A549 (cell line): Measurements from ENCODE around the gene THTPA.

ENCODE experiments used
- CBX8 ChIP-seq: fragments of 200-600 bp; sonication (generic); IDR thresholded peaks from 2 replicates; pipeline ENCODE4 v1.6.1; 2016
- CEBPB ChIP-seq, 2 experiments: fragments of >200 bp in 1 of 2; sonication (Bioruptor Twin) in 1 of 2; formaldehyde crosslinking in 1 of 2; IDR thresholded peaks; 2 replicates each; pipeline ENCODE4 v1.6.1; 2012 to 2016
- ELK1 ChIP-seq: fragments of 150-350 bp; IDR thresholded peaks from 2 replicates; pipeline ENCODE4 v1.6.1; 2014; ENCODE audit warnings: low read depth, mild to moderate bottlenecking, low read length
- EP300 ChIP-seq, 2 experiments: fragments of >200 bp; sonication (Bioruptor Twin); formaldehyde crosslinking; IDR thresholded peaks; 2 replicates in 1 of 2; 3 replicates in 1 of 2; pipeline ENCODE4 v1.6.1; 2016 to 2017
- ESRRA ChIP-seq: fragments of 150-350 bp; IDR thresholded peaks from 2 replicates; pipeline ENCODE4 v1.6.1; 2014; ENCODE audit warnings: mild to moderate bottlenecking, low read length, borderline replicate concordance
- MAFK ChIP-seq: fragments of 450-650 bp; IDR thresholded peaks from 2 replicates; pipeline ENCODE4 v1.6.1; 2014; ENCODE audit not compliant: partially characterized antibody
- POLR2A ChIP-seq: IDR thresholded peaks from 2 replicates; pipeline ENCODE4 v1.6.1; 2012; ENCODE audit warnings: mild to moderate bottlenecking, low read length
- RAD21 ChIP-seq, 2 experiments: fragments of >200 bp in 1 of 2; sonication (Bioruptor Twin) in 1 of 2; formaldehyde crosslinking in 1 of 2; IDR thresholded peaks in 1 of 2; conservative IDR thresholded peaks in 1 of 2; 2 replicates in 1 of 2; 3 replicates in 1 of 2; pipeline ENCODE4 v1.6.1; 2012 to 2018; ENCODE audit warnings: inconsistent platforms in 1 of 2
- RARB ChIP-seq: fragments of 250-450 bp; sonication (Bioruptor Pico); IDR thresholded peaks from 2 replicates; pipeline ENCODE4 v1.8.0; 2021; ENCODE audit warnings: mild to moderate bottlenecking, moderate library complexity
- SMC3 ChIP-seq: fragments of >200 bp; sonication (Bioruptor Twin); formaldehyde crosslinking; IDR thresholded peaks from 3 replicates; pipeline ENCODE4 v1.6.1; 2018; ENCODE audit warnings: inconsistent platforms
- USF2 ChIP-seq: fragments of 450-650 bp; IDR thresholded peaks from 2 replicates; pipeline ENCODE4 v1.6.1; 2014; ENCODE audit warnings: antibody characterized with exemption
- TF ChIP-seq, protein P1 (sequence below): IDR thresholded peaks from 2 replicates; pipeline ENCODE4 v1.6.1; 2012
- TF ChIP-seq, protein P2 (sequence below): fragments of >200 bp; sonication (Bioruptor Twin); formaldehyde crosslinking; IDR thresholded peaks from 3 replicates; pipeline ENCODE4 v1.5.1; 2016

GRCh38 chr14:23571701-23572523, 15.8 kb downstream of the THTPA start:
- TF ChIP-seq EP300 (IDR thresholded peaks at IDR 0.05): no peak
- TF ChIP-seq, protein P1, sequence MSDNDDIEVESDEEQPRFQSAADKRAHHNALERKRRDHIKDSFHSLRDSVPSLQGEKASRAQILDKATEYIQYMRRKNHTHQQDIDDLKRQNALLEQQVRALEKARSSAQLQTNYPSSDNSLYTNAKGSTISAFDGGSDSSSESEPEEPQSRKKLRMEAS: no peak
- TF ChIP-seq, protein P2, sequence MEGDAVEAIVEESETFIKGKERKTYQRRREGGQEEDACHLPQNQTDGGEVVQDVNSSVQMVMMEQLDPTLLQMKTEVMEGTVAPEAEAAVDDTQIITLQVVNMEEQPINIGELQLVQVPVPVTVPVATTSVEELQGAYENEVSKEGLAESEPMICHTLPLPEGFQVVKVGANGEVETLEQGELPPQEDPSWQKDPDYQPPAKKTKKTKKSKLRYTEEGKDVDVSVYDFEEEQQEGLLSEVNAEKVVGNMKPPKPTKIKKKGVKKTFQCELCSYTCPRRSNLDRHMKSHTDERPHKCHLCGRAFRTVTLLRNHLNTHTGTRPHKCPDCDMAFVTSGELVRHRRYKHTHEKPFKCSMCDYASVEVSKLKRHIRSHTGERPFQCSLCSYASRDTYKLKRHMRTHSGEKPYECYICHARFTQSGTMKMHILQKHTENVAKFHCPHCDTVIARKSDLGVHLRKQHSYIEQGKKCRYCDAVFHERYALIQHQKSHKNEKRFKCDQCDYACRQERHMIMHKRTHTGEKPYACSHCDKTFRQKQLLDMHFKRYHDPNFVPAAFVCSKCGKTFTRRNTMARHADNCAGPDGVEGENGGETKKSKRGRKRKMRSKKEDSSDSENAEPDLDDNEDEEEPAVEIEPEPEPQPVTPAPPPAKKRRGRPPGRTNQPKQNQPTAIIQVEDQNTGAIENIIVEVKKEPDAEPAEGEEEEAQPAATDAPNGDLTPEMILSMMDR: no peak
- TF ChIP-seq POLR2A: no peak
- TF ChIP-seq RARB (CRISPR knock-in tag): no peak
- TF ChIP-seq SMC3: no peak
- no peak for TF ChIP-seq CEBPB (IDR thresholded peaks at IDR 0.05)
- no peak for TF ChIP-seq RAD21 (conservative IDR thresholded peaks at IDR 0.05 in 1 of 2, IDR thresholded peaks at IDR 0.05 in 1 of 2)
- no peak for TF ChIP-seq ELK1
- TF ChIP-seq CBX8: no peak
- TF ChIP-seq MAFK: no peak
- no peak for TF ChIP-seq USF2
- TF ChIP-seq ESRRA: no peak
